ENCODE data around the gene MZB1. TPM values are rescaled to one million over a fixed set of nuclear protein-coding genes. Genes with fewer than 3 reads are reported as not detected.

Gene MZB1
- total and polyA plus RNA-seq, 2 experiments from 2014 or later: 0.30 TPM; not detected in 1

- Histone ChIP-seq H3K36me3 (replicated peaks; ENCODE audit: insufficient read depth, low read depth) (no peaks in the 10 kb centered on the region), H4K20me1 (ENCODE audit: insufficient read depth, poor library complexity, severe bottlenecking) (no peaks in the 10 kb centered on the region), H3K4me3 (no peak overlapping the region), H3K4me2 (peak overlapping the region; percentile 2), H3K27ac (no peak overlapping the region), H3K79me2 (no peaks in the 10 kb centered on the region), H3K4me1 (ENCODE audit: insufficient read depth) (peaks cover 21% of the 10 kb centered on the region), H3K27me3 (no peaks in the 10 kb centered on the region), H3K9me2 (replicated peaks; ENCODE audit: insufficient read depth) (no peaks in the 10 kb centered on the region), H3K9me3 (ENCODE audit: low read depth) (no peaks in the 10 kb centered on the region), H2AFZ (no peak overlapping the region)
- TF ChIP-seq EZH2phosphoT487 (IDR thresholded peaks at IDR 0.05; ENCODE audit: low read depth, severe bottlenecking, unreplicated experiment) (no peak), EZH2 (IDR thresholded peaks at IDR 0.05; ENCODE audit: borderline replicate concordance) (no peak)
- 84% methylated on average over 9 of the region's 9 CpGs for WGBS (ENCODE audit: low lambda C conversion rate, missing lambda C conversion rate)
- no peak for DNase-seq (ENCODE audit: low spot score)
Observed at GRCh38 chr5:139416651-139417050, 26.9 kb upstream of the MZB1 start.

GRCh38 chr5:139415869-139416268 is 26.2 kb upstream of the MZB1 start:
- Histone ChIP-seq H3K9me2 (replicated peaks; ENCODE audit: insufficient read depth) (no peaks in the 10 kb centered on the region), H3K4me3 (no peak overlapping the region), H4K20me1 (ENCODE audit: insufficient read depth, poor library complexity, severe bottlenecking) (no peaks in the 10 kb centered on the region), H3K9me3 (ENCODE audit: low read depth) (no peaks in the 10 kb centered on the region), H3K36me3 (replicated peaks; ENCODE audit: insufficient read depth, low read depth) (no peaks in the 10 kb centered on the region), H3K27me3 (no peaks in the 10 kb centered on the region), H3K27ac (no peak overlapping the region), H3K4me2 (no peak overlapping the region), H2AFZ (no peak overlapping the region), H3K79me2 (no peaks in the 10 kb centered on the region), H3K4me1 (ENCODE audit: insufficient read depth) (peaks cover 21% of the 10 kb centered on the region)
- TF ChIP-seq EZH2phosphoT487 (IDR thresholded peaks at IDR 0.05; ENCODE audit: low read depth, severe bottlenecking, unreplicated experiment): no peak
- TF ChIP-seq, protein P1, sequence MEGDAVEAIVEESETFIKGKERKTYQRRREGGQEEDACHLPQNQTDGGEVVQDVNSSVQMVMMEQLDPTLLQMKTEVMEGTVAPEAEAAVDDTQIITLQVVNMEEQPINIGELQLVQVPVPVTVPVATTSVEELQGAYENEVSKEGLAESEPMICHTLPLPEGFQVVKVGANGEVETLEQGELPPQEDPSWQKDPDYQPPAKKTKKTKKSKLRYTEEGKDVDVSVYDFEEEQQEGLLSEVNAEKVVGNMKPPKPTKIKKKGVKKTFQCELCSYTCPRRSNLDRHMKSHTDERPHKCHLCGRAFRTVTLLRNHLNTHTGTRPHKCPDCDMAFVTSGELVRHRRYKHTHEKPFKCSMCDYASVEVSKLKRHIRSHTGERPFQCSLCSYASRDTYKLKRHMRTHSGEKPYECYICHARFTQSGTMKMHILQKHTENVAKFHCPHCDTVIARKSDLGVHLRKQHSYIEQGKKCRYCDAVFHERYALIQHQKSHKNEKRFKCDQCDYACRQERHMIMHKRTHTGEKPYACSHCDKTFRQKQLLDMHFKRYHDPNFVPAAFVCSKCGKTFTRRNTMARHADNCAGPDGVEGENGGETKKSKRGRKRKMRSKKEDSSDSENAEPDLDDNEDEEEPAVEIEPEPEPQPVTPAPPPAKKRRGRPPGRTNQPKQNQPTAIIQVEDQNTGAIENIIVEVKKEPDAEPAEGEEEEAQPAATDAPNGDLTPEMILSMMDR (IDR thresholded peaks at IDR 0.05; ENCODE audit: poor library complexity): no peak
- TF ChIP-seq EZH2 (IDR thresholded peaks at IDR 0.05; ENCODE audit: borderline replicate concordance): no peak
- DNase-seq (ENCODE audit: low spot score): no peak

DNA sequence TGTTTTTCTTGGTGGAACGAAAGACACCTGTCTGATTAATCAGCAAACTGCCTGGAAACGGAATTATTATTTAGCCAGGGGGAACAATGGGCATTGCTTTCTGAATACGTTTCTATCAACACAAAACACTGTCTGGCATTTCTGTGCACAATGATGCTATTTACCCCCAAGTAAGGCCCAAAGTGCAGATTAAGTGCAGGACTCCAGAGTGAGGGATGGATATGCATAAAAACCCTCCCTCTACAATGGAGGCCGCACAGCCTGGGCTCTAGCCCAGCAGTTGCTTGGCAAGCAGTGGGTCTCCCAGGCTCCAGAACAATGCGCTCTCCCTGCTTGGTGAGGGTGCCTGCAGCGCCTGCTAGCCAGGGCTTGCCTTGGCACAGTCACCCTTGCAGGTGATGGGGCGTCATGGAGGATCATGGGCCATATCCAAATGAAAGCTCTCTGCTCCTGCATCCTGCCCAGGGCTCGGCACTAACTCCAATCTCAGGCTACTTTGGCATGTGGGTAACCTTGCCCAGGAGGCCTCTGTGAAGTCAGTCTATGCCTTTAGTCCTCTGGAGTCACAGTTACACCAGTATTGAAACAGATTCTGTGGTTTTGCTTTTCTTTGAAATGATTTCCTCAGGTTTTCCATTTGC is 25.6 kb upstream of the MZB1 start:
- no peak overlapping the region for H3K27ac ChIP-seq
- H3K79me2 ChIP-seq: no peaks in the 10 kb centered on the region
- H3K36me3 ChIP-seq (replicated peaks; ENCODE audit: insufficient read depth, low read depth): no peaks in the 10 kb centered on the region
- no peaks in the 10 kb centered on the region for H4K20me1 ChIP-seq (ENCODE audit: insufficient read depth, poor library complexity, severe bottlenecking)
- H3K4me3 ChIP-seq: no peak overlapping the region
- H3K4me1 ChIP-seq (ENCODE audit: insufficient read depth): peaks cover 21% of the 10 kb centered on the region
- no peak for DNase-seq (ENCODE audit: low spot score)
- 91% methylated on average over 8 of the region's 8 CpGs for WGBS (ENCODE audit: low lambda C conversion rate, missing lambda C conversion rate)
- H2AFZ ChIP-seq: no peak overlapping the region
- H3K9me3 ChIP-seq (ENCODE audit: low read depth): no peaks in the 10 kb centered on the region
- TF ChIP-seq EZH2 (IDR thresholded peaks at IDR 0.05; ENCODE audit: borderline replicate concordance): no peak
- TF ChIP-seq, protein P1 (IDR thresholded peaks at IDR 0.05; ENCODE audit: poor library complexity): no peak
- TF ChIP-seq EZH2phosphoT487 (IDR thresholded peaks at IDR 0.05; ENCODE audit: low read depth, severe bottlenecking, unreplicated experiment): no peak
- H3K9me2 ChIP-seq (replicated peaks; ENCODE audit: insufficient read depth): no peaks in the 10 kb centered on the region
- H3K27me3 ChIP-seq: no peaks in the 10 kb centered on the region
- no peak overlapping the region for H3K4me2 ChIP-seq

GRCh38 chr5:139414581-139415130 is 24.9 kb upstream of the MZB1 start:
- 93% methylated on average over 9 of the region's 9 CpGs for WGBS (ENCODE audit: low lambda C conversion rate, missing lambda C conversion rate)
- DNase-seq (ENCODE audit: low spot score): no peak
- Histone ChIP-seq H3K4me3 (no peak overlapping the region), H3K36me3 (replicated peaks; ENCODE audit: insufficient read depth, low read depth) (no peaks in the 10 kb centered on the region), H3K27me3 (no peaks in the 10 kb centered on the region), H2AFZ (no peak overlapping the region), H3K79me2 (no peaks in the 10 kb centered on the region), H4K20me1 (ENCODE audit: insufficient read depth, poor library complexity, severe bottlenecking) (no peaks in the 10 kb centered on the region), H3K4me1 (ENCODE audit: insufficient read depth) (peaks cover 21% of the 10 kb centered on the region), H3K9me3 (ENCODE audit: low read depth) (no peaks in the 10 kb centered on the region), H3K9me2 (replicated peaks; ENCODE audit: insufficient read depth) (no peaks in the 10 kb centered on the region), H3K4me2 (no peak overlapping the region), H3K27ac (no peak overlapping the region)
- TF ChIP-seq, protein P1 (IDR thresholded peaks at IDR 0.05; ENCODE audit: poor library complexity): no peak
- TF ChIP-seq EZH2 (IDR thresholded peaks at IDR 0.05; ENCODE audit: borderline replicate concordance): no peak
- TF ChIP-seq EZH2phosphoT487 (IDR thresholded peaks at IDR 0.05; ENCODE audit: low read depth, severe bottlenecking, unreplicated experiment): no peak
